Thyroid gland (tissue), 4 donors: ENCODE data around the gene CDKN2C.

Experiments used
- CTCF ChIP-seq, 6 experiments: fragments of 200-600 bp in 3 of 6; fragments of 450-650 bp in 3 of 6; sonication (generic) in 3 of 6; IDR thresholded peaks; one replicate each; pipeline ENCODE4 v1.5.1; 2016 to 2019; ENCODE audit warnings: antibody characterized with exemption in 6 of 6, mild to moderate bottlenecking in 2 of 6, inconsistent platforms in 1 of 6, moderate library complexity in 1 of 6
- POLR2A ChIP-seq, 2 donors: fragments of 450-650 bp; IDR thresholded peaks; one replicate each; pipeline ENCODE4 v1.6.1; 2017; ENCODE audit warnings: antibody characterized with exemption in 2 of 2, mild to moderate bottlenecking in 2 of 2, moderate library complexity in 1 of 2

GRCh38 chr1:50950396-50950795, 19.6 kb upstream of the CDKN2C start:
- TF ChIP-seq CTCF (IDR thresholded peaks at IDR 0.05) (no peak), POLR2A (IDR thresholded peaks at IDR 0.05) (no peak)
